ENCODE data around the gene SIAH1. TPM values are rescaled to one million over a fixed set of nuclear protein-coding genes. Genes with fewer than 3 reads are reported as not detected.

SIAH1 gene
- total and polyA plus RNA-seq, 8 donors = 10.9 to 77.7 (median 21.4) TPM

- H3K36me3 ChIP-seq = peaks cover 12 to 34% (median 24%) of the 10 kb centered on the region in 4 donors
- H3K9me3 ChIP-seq = no peaks in the 10 kb centered on the region
- peaks cover 0 to 21% (median 8%) of the 10 kb centered on the region in 4 donors for H3K4me1 ChIP-seq
- DNase-seq = no peak
- WGBS, 5 donors = 30 to 61% (median 47%) methylated on average over 3 of the region's 3 CpGs
- TF ChIP-seq POLR2AphosphoS5 (IDR thresholded peaks at IDR 0.05) = no peak
- no peak for TF ChIP-seq POLR2A (IDR thresholded peaks at IDR 0.05)
- no peak for TF ChIP-seq EP300 (IDR thresholded peaks at IDR 0.05)
- TF ChIP-seq, protein P1, sequence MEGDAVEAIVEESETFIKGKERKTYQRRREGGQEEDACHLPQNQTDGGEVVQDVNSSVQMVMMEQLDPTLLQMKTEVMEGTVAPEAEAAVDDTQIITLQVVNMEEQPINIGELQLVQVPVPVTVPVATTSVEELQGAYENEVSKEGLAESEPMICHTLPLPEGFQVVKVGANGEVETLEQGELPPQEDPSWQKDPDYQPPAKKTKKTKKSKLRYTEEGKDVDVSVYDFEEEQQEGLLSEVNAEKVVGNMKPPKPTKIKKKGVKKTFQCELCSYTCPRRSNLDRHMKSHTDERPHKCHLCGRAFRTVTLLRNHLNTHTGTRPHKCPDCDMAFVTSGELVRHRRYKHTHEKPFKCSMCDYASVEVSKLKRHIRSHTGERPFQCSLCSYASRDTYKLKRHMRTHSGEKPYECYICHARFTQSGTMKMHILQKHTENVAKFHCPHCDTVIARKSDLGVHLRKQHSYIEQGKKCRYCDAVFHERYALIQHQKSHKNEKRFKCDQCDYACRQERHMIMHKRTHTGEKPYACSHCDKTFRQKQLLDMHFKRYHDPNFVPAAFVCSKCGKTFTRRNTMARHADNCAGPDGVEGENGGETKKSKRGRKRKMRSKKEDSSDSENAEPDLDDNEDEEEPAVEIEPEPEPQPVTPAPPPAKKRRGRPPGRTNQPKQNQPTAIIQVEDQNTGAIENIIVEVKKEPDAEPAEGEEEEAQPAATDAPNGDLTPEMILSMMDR (IDR thresholded peaks at IDR 0.05) = no peak
- no peak overlapping the region for H3K27ac ChIP-seq
- no peak overlapping the region for H3K4me3 ChIP-seq
- intact Hi-C loops (cut with DNase I; ENCODE audit: low total_unique reads) = no loop called here
- no peaks in the 10 kb centered on the region for H3K27me3 ChIP-seq
Observed at GRCh38 chr16:48330841-48331192, 54.4 kb downstream of the SIAH1 start.

GRCh38 chr16:48330189-48330840 lies 54.9 kb downstream of the SIAH1 start:
- no peak for DNase-seq
- Histone ChIP-seq H3K36me3 (peaks cover 12 to 29% (median 19%) of the 10 kb centered on the region in 4 donors), H3K4me1 (peaks cover 0 to 18% (median 8%) of the 10 kb centered on the region in 4 donors), H3K9me3 (no peaks in the 10 kb centered on the region), H3K27me3 (no peaks in the 10 kb centered on the region), H3K27ac (no peak overlapping the region), H3K4me3 (no peak overlapping the region)
- TF ChIP-seq POLR2AphosphoS5 (IDR thresholded peaks at IDR 0.05) = no peak
- TF ChIP-seq POLR2A (IDR thresholded peaks at IDR 0.05) = no peak
- TF ChIP-seq, protein P1 (IDR thresholded peaks at IDR 0.05) = no peak
- no peak for TF ChIP-seq EP300 (IDR thresholded peaks at IDR 0.05)
- 94 to 100% (median 97%) methylated on average over 2 of the region's 2 CpGs for WGBS, 5 donors
- intact Hi-C loops (cut with DNase I; ENCODE audit: low total_unique reads) = no loop called here

DNA sequence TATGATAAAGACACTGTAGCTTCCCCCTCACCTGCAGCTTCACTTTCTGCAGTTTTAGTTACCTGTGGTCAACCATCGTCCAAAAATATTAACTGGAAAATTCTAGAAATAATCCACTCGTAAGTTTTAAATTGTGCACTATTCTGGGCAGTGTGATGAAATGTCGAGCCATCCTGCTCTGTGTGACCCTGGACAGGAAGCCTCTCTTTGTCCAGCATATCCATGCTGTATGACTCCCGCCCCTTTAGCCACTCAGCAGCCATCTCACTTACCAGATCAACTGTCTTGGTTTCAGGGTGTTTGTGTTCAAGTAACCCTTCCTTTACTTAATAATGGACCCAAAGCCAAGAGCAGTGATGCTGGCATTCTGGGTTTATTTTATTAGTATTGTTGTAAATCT lies 56.1 kb downstream of the SIAH1 start:
- Histone ChIP-seq H3K27ac (no peak overlapping the region), H3K36me3 (peaks cover under 1 to 25% (median 11%) of the 10 kb centered on the region in 4 donors), H3K27me3 (no peaks in the 10 kb centered on the region), H3K4me1 (peaks cover 0 to 20% (median 8%) of the 10 kb centered on the region in 4 donors), H3K4me3 (no peak overlapping the region), H3K9me3 (no peaks in the 10 kb centered on the region)
- TF ChIP-seq POLR2A (IDR thresholded peaks at IDR 0.05) (no peak), EP300 (IDR thresholded peaks at IDR 0.05) (no peak), POLR2AphosphoS5 (IDR thresholded peaks at IDR 0.05) (no peak)
- TF ChIP-seq, protein P1 (IDR thresholded peaks at IDR 0.05) = no peak
- WGBS, 5 donors = 82 to 93% (median 90%) methylated on average over 4 of the region's 4 CpGs
- DNase-seq = no peak
- intact Hi-C loops (cut with DNase I; ENCODE audit: low total_unique reads) = no loop called here

DNA sequence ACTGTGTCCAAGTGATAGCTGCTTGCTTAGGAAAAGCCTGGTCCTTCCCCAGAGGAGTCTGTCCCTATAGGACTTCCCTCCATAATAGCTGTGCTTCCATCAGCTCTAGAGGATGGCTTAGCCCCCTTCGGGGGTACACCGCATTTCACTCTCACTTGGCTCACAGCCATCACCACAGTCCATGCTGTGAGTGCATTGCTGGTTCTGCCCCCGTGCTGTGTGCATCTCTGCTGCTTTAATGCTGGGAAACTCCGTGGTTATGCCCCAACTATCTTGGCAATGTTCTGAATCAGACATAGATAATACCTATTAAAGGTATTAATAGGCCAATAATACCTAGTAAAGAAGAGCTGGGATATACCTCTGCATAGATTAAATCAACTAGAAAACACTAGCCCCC lies 58.3 kb downstream of the SIAH1 start:
- Histone ChIP-seq H3K27me3 (no peaks in the 10 kb centered on the region), H3K4me3 (no peak overlapping the region), H3K36me3 (peaks cover 0 to 20% (median 14%) of the 10 kb centered on the region in 4 donors), H3K4me1 (peaks cover 0 to 21% (median 10%) of the 10 kb centered on the region in 4 donors), H3K27ac (no peak overlapping the region), H3K9me3 (no peaks in the 10 kb centered on the region)
- 76 to 91% (median 86%) methylated on average over 4 of the region's 4 CpGs for WGBS, 5 donors
- DNase-seq = no peak
- TF ChIP-seq POLR2AphosphoS5 (IDR thresholded peaks at IDR 0.05) = no peak
- TF ChIP-seq, protein P1 (IDR thresholded peaks at IDR 0.05) = no peak
- TF ChIP-seq POLR2A (IDR thresholded peaks at IDR 0.05) = no peak
- TF ChIP-seq EP300 (IDR thresholded peaks at IDR 0.05) = no peak
- intact Hi-C loops (cut with DNase I; ENCODE audit: low total_unique reads) = no loop called here

All from stomach (tissue), 9 donors.